Stimulated activated CD8-positive, alpha-beta memory T cell treated with anti-CD3 and anti-CD28 coated beads, Interleukin-7, amount 100 ng/mL, for 24 hours (primary cell): Measurements from ENCODE around the gene TBL1XR1.
"Not testable (repeated sequence)": the region's sequence is repeated elsewhere in the genome, so short reads cannot be mapped to it uniquely, and the experiment has no call there.

ENCODE experiments used
- DNase-seq: peaks from one replicate; pipeline ENCODE4 v3.0.0-alpha.2; 2020; ENCODE audit warnings: low read depth

The TBL1XR1 gene

DNA sequence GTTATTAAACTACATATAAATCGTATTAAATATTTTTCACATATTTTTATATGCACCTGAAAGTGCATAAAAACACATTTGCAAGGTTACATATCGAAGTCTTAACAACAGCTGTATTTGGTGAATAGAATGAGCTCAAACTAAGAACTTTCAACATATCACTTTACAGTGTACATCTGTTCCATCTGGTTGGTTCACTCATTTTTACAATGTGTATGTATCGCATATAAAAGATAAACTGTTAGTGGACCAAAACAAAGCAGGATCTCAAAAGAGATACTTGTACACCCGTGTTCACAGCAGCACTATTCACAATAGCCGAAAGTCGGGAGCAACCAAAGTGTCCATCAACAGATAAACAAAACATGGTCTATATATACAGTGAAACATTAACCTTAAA is 55.8 kb downstream of the TBL1XR1 start:
- no peak for DNase-seq

DNA sequence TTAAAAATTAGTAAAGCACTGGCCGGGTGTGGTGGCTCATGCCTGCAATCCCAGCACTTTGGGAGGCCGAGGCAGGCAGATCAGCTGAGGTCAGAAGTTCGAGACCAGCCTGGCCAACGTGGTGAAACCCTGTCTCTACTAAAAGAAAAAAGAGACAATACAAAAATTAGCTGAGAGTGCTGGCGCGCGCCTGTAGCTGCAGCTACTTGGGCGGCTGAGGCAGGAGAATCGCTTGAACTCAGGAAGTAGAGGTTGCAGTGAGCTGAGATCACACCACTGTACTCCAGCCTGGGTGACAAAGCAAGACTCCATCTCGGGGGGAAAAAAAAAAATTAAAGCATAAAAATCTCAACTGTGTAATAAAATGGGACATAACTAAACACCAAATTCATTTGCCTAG is 58.1 kb downstream of the TBL1XR1 start:
- DNase-seq, result not testable (repeated sequence)

- DNase-seq, result no peak
Observed at GRCh38 chr3:177137774-177138705, 59.2 kb downstream of the TBL1XR1 start.

DNA sequence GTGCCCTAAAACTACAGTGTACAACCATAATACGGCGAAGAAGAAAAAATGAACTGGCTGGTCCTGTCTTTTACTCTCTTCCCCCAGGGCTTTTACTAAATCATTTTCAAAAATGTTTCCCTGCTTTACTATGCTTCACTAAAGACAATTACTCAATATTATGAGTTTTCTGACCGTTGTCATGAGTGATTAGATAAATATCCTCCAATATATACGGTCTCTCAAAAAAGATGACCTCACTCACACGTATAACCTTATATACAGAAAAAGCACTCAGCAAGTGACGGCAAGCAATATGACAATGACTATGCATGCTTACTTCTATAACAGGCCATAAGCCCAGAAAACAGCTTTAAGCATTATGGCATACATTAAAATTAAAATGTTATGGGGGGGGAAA is 60.5 kb downstream of the TBL1XR1 start:
- DNase-seq, result no peak

DNA sequence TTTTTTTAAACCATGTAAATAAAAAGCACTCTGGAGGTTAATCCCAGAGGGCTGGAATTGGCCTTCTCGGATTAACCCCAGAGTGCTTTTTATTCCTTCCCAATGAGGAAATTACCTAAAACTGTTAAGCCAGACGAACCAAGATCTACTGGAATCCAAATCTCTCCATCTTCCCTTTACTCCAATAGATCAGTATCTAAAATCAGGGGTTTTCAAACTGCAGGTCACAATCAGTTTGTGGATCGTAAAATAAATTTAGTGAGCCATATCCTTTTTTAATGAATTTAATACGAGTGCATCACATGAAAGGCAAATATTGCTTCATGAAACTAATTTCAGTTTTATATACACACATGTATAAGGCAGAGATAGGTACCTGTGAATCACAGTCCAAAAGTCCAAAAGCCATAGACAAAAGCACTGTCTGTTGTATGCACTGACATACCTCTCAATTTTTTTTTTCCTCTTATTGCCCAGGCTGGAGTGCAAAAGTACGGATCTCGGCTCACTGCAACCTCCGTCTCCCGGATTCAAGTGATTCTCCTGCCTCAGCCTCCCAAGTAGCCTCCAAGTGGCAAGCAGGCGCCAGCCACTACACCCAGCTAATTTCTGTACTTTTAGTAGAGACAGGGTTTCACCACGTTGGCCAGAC is 61.3 kb downstream of the TBL1XR1 start:
- DNase-seq, result no peak

DNA sequence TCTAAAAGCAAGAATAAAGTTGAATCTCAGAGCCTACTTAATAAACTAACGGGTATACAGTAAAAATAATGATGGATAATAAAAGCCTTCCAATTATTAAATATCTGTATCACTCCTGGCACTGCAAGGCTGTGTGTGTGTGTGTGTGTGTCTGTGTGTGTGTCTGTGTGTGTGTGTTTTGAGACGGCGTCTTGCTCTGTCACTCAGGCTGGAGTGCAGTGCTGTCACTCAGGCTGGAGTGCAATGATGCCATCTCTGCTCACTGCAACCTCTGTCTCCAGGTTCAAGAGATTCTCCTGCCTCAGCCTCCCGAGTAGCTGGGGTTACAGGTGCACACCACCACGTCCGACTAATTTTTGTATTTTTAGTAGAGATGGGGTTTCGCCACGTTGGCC is 62.5 kb downstream of the TBL1XR1 start:
- DNase-seq, result no peak

GRCh38 chr3:177133860-177134815 is 63.1 kb downstream of the TBL1XR1 start:
- no peak for DNase-seq

GRCh38 chr3:177131927-177132636 is 65.2 kb downstream of the TBL1XR1 start:
- DNase-seq, result no peak

GRCh38 chr3:177127008-177127407 is 70.3 kb downstream of the TBL1XR1 start:
- DNase-seq, result no peak

- DNase-seq, result no peak
Observed at GRCh38 chr3:177126015-177126773, 71.1 kb downstream of the TBL1XR1 start.

DNA sequence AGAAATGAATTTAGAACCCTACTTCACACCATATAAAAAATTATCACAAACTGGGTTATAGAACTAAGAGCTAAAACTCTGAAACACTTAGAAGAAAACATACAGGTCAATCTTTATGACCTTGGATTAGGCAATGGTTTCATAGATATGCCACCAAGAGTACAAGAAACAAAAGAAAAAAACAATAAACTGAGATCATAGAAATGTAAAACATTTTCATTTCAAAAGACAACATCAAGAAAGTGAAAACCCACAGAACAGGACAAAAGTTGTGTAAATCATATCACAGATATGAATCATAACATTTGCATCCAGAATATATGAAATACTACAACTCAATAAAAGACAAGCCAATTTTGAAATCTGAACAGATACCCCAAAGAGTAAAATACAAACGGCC is 72.4 kb downstream of the TBL1XR1 start:
- no peak for DNase-seq

DNA sequence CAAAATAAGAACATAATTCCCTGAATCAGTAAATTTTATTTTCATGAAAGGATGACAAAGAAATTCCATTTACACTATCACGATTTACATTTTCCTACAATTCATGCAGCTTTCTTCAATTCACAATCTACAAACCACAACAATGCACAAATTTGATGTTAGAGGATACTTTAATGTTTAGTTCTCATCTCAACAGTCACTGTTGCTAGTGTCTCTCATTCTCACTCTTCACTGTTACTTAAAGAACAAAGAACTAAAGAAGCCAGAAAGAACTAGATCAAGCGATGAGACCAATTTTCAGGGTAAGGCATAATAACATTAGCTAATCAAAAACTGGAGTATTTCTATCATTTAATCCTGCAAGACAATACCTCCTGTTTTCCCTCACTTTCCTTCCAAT is 73.5 kb downstream of the TBL1XR1 start:
- DNase-seq, result no peak

DNA sequence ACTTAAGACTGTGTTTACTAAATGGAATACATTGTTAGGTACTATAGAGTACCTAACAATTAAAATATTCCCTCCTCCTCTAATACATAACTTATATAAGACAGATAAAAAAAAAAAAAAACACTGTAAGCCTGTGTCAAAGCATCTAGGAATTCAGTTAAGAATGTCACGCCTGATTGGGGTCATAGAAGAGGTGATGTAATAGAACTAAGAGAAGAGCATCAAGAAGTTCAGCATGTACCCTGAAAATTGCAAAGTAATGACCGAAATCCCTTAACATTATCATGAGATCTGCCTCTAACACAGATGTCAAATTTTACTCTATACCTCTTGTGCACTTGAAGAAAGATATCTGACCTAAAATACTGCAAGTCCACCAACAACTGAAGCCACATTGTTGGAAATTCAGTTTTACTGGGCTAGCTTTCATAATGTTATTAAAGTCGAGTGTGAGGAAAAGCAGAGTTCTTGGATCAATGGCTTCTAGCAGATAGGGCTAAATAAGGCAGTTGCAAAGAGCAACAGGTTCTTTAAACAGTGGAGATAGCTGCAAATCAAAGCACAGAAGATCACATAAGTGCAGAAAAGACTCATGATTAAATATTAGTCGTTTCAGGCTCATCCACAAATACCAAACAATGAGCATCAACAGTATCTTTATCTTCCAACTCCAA is 75.0 kb downstream of the TBL1XR1 start:
- DNase-seq, result no peak

GRCh38 chr3:177119829-177120228 is 77.5 kb downstream of the TBL1XR1 start:
- DNase-seq, result no peak

DNA sequence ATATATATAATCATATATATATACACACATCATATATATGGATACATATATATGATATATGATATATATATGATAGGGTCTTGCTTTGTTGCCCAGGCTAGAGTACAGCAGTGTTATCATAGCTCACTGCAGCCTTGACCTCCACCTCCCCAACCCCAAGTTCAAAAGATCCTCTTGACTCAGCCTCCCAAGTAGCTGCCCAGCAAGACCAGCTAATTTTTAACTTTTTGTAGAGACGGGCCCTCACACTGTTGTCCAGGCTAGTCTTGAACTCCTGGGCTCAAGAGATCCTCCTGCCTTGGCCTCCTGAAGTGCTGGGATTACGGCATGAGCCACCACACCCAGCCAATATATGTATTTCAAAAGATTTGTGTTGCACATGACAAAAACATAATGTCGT is 83.0 kb downstream of the TBL1XR1 start:
- no peak for DNase-seq

GRCh38 chr3:177111541-177111949 is 85.7 kb downstream of the TBL1XR1 start:
- no peak for DNase-seq

DNA sequence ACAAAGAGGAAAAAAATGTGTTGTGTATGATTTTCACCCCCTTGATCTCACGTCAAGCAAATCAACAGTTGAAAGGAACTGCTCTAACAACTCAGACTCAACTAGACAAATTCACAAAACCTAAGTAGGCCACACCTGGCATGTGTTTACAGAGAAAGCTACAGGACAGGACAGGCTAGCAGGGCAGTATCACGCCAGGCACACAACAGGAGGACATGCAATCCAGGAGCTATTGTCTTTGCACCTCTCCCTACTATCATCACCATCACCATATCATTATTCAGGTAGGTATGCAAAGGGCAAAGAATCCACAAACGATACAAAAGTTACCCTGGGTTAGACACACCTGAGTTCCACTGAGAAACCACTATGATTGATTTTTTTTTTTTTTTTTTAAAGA is 86.4 kb downstream of the TBL1XR1 start:
- DNase-seq, result no peak

- no peak for DNase-seq
Observed at GRCh38 chr3:177110386-177110785, 86.9 kb downstream of the TBL1XR1 start.

- DNase-seq, result no peak
Observed at GRCh38 chr3:177109688-177110330, 87.5 kb downstream of the TBL1XR1 start.

- DNase-seq, result no peak
Observed at GRCh38 chr3:177108648-177109047, 88.6 kb downstream of the TBL1XR1 start.
